Glomerular endothelial cell (primary cell): Measurements from ENCODE around the gene TBC1D20. TPM values are rescaled to one million over a fixed set of nuclear protein-coding genes. Genes with fewer than 3 reads are reported as not detected.

Experiments used
- DNase-seq: peaks from one replicate; pipeline ENCODE4 v3.0.0-alpha.2; 2011; ENCODE audit warnings: low read depth, low spot score; ENCODE audit errors: extremely low read depth
- total RNA-seq: library from RNA; depleted of rRNA; stranded (reverse); fragments of >200 nt; gene quantifications from 2 replicates; pipeline ENCODE4 v1.2.3, GENCODE V29; 2015

Gene TBC1D20
- total RNA-seq, 1 donor from 2014 or later: 40.8 TPM

- no peak for DNase-seq
Measured at GRCh38 chr20:440148-440547, 22.2 kb downstream of the TBC1D20 start.

GRCh38 chr20:438571-439469, 23.5 kb downstream of the TBC1D20 start:
- no peak for DNase-seq

DNA sequence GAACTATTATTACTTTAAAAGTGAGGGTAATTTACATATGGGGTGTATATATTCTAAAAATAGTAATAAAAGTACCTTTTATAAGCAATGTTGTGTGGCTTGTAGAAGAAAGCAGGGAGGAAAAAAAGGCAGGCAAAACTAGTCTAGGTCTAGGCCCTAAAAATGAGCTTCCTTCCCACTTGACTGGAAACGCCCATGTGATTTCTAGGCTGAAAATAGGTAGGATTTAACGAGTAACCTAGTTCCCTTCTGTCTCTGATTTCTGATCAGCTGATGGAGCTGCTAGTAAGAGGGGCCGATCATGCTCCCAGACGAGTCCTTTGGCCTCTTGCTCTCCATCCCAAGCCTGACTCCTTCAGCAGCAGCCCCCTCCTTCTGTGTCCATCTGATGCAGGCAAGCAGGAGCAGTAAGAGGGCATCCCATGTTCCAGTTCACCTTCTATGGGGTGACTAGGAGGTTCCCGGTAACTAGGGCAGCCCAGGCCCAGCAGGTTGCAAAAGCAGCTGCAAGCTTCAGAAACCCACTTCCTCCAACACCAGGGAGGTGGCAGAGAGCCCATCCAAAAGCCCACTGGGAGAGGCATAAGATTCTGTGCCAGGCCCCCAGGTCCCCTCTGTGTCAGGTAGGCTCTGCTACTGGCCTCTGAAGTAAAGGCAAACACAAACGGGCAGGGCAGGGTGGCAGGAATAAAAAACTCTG, 24.4 kb downstream of the TBC1D20 start:
- DNase-seq: no peak

DNA sequence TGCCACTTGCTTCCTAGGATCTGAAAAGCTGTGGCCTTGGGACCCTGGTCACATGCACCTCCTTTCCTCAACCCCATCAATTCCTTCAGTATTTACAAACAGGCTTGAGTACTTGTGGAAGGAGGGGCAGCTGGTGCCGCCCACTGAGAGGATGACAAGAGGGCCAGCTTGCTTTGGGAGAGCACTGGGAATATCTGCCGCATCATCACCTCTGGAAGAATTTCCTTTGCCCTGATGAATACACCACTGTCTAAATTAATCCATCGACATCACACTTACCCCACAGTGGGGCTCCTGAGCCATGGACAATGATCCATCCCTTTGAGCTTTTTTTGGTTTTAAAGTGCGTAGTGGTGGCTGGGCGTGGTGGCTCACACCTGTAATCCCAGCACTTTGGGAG, 25.9 kb downstream of the TBC1D20 start:
- DNase-seq: no peak

- no peak for DNase-seq
Measured at GRCh38 chr20:435558-435957, 26.8 kb downstream of the TBC1D20 start.

DNA sequence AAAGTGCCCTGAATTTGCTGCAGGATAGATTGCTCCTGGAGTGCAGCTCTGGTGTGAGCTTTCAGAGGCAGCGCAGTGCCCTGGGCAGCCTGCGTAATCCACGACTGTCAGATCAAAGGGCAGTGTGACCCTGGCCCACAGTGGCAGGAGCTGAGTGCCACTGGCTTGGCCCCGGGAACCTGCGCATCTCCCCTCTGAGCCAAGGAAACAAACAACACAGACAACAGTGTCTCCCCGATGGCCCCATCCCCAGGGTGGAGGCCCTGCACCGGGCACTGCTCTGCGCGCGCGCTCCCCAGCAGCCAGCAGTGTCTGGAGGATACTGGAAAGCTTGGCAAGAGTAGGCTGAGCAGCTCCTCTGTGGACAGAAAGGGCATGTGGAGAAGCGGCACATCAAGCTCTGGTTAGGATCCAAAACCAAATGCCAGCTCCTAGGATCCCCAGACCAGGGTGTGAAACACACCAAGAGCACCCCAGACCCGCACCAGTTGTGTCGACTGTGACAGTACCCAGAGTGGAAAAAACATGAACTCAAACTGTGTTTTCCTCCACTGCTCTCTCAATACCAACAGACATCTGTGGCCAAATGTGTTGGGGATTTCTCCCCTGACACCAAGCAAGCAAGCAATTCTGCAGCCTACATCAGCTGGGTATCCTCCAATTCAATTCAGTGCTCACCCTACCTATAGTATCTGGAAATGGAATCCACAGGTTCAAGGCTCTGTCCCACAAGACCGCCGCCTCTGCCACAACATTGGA, 27.5 kb downstream of the TBC1D20 start:
- no peak for DNase-seq

GRCh38 chr20:434221-434620, 28.1 kb downstream of the TBC1D20 start:
- no peak for DNase-seq

GRCh38 chr20:433300-433975, 28.9 kb downstream of the TBC1D20 start:
- no peak for DNase-seq

- no peak for DNase-seq
Measured at GRCh38 chr20:432677-433299, 29.5 kb downstream of the TBC1D20 start.

- DNase-seq: no peak
Measured at GRCh38 chr20:432208-432607, 30.1 kb downstream of the TBC1D20 start.

GRCh38 chr20:431012-431904, 31.1 kb downstream of the TBC1D20 start:
- DNase-seq: no peak

DNA sequence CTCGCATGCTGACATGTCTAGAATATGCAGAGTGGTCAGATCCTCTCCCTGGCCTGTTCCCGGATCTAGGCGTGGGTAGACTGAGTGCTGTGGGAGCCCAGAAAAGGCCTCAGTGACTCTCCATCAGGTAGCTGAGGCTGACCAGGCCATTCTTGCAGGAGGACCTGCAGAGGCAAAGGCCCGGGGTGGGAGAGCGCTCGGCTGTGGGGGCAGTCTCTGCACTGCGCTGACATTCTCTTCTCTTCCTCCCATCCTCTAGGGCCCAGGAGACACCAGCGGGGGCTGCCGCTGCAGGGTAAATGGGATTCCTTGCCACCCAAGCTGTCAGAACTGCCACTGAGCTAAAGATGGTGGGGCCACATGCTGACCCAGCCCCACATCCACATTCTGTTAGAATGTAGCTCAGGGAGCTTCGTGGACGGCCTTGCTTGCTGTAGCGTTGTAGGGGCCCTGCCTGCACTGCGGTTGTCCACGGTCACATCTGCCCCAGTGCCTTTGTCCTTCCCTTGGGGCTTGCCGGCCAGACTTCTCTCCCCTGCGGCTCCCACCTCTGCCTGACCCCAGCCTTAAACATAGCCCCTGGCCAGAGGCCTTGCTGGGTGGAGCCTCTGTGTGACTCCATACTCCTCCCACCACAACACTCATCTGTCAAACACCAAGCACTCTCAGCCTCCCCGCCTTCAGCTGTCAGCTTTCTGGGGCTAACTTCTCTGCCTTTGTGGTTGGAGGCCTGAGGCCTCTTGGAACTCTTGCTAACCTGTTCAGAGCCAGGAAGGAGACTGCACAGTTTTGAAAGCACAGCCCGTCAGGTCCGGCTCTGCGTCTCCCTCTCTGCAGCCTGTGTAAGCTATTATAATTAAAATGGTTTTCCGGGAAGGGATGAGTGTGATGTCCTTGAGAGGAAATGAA, 32.0 kb downstream of the TBC1D20 start:
- DNase-seq: no peak

GRCh38 chr20:428658-429200, 33.6 kb downstream of the TBC1D20 start:
- DNase-seq: no peak

DNA sequence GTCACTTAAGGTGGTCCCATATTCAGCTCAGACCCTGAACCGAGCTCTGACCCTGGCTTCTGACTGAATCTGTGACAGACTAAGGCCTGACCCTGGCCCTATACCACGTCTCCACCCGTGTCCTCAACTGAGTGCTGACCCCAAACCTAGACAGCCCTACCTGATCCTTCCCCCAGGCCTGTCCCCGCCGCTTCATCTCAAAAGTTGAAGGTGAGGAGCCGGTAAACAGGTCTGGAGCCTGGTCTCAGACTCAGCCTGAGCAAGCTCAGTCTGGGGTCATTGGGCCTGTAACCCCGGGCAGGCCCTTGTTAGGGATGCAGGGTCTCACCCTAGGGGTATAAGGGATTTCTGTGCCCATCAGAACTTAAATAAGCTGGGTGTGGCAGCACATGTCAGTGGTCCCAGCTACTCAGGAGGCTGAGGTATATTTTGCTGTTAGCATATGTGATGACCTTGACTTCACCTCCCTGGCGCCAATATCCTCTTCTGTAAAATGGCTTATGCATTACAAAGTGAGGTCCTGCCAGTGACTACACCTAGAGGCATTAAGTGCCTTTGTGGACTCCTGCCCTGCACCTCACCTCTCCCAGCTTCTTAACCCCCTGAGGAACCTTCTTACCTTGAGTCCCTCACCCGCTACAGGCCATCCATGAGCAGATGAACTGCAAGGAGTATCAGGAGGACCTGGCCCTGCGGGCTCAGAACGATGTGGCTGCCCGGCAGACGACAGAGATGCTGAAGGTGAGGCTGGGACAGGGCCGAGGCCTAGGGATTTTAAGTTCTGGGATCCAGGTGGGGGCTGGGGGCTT, 34.3 kb downstream of the TBC1D20 start:
- DNase-seq: no peak

- no peak for DNase-seq
Measured at GRCh38 chr20:427401-427800, 34.9 kb downstream of the TBC1D20 start.

GRCh38 chr20:426566-426965, 35.8 kb downstream of the TBC1D20 start:
- DNase-seq: no peak

- DNase-seq: no peak
Measured at GRCh38 chr20:421685-422250, 40.6 kb downstream of the TBC1D20 start.
